NCI-H510A treated with DMSO at 0.1 percent for 48 hours (cell line): ENCODE data around the gene PLEKHM2.
"Not testable (repeated sequence)": the region's sequence is repeated elsewhere in the genome, so short reads cannot be mapped to it uniquely, and the experiment has no call there.

Experiments used
- DNase-seq: peaks from one replicate; lab custom pipeline; 2025; lab: John Stamatoyannopoulos, UW

PLEKHM2 gene

DNA sequence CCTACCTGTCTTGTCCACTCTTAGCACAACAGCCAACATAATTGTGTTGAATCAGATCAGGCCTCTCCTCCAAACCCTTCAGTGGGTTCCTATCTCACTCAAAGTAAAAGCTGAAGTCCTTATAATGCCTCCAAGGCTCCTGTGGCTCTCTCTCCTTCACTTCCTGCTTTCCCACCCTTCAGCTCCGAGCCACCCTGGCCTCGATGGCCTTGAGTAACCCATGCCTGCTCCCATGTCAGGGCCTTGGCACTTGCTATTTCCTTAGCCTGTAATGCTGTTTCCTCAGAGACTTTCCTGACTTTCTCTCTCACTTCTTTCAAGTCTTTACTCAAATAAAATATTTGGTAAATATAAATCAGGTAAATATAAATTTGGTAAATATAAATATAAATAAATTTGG, 8.1 kb upstream of the PLEKHM2 start:
- no peak for DNase-seq

DNA sequence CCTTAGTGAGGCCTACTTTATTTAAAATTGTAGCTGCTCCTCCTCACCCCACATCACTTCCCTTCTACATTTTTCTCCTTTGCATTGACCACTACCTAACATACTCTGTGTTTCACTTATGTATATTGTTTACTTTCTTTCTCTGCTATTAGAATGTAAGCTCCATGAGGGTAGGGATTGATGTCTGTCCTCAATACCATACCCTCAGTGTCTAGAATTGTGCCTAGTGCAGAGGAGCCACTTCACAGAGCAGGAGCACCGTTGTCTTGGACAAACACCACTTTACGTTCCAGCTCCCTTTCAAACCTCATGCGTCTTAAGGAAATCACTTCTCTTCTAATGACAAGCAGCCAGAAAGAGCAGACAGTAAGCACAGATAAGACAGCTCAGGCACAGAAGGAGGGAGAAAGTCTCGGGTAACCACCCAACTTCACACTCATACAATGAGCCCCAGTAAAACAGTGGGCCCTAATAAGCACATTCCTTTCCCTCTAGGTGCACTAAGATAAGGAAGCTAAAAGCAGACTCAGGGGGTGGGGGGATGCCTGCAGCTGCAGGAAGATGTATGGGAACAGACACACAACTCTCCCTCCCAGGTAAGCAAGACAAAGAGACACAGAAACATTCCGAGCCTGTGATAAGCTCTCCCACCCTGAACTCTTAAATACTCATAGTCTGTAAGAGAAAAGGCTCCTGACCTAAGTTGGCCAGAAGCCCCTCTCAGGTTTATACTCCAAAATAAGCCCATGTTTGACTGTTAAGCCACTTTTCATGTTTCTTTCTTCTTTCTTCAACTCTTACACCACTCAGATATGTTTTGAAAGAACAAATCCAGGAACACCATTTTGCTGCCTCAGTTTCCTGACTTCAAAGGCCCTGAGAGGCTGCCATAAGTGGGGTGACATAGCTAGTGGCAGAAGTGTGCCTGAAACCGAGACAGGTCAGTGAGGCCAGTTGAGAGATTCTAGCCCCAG, 7.1 kb upstream of the PLEKHM2 start:
- no peak for DNase-seq

DNA sequence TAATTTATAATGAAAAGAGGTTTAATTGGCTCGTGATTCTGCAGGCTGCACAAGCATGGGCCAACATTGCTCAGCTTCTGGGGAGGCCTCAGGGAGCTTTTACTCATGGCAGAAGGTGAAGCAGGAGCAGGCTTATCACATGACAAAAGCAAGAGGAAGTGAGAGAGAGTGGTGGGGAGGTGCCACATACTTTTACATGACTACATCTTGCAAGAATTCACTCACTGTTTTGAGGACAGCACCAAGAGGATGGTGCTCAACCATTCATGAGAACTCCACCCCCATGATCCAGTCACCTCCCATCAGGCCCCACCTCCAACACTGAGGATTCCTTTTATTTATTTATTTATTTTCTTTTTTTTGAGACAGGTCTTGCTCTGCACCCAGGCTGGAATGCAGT, 5.5 kb upstream of the PLEKHM2 start:
- DNase-seq = no peak

DNA sequence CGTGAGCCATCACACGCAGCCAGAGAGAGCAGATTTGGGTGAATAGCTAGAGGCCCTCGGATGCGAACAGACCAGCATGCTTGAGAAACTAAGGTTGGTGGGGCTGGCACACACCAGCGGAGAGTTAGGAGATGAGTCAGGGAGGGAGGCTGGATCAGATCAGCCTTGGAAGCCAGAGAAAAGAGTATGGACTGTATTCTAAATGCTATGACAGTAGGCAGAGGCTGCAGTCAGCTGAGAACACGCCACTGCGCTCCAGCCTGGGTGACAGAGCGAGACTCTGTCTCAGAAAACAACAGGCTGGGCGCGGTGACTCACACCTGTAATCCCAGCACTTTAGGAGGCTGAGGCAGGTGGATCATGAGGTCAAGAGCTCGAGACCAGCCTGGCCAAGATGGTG, 4.0 kb upstream of the PLEKHM2 start:
- DNase-seq = no peak

DNA sequence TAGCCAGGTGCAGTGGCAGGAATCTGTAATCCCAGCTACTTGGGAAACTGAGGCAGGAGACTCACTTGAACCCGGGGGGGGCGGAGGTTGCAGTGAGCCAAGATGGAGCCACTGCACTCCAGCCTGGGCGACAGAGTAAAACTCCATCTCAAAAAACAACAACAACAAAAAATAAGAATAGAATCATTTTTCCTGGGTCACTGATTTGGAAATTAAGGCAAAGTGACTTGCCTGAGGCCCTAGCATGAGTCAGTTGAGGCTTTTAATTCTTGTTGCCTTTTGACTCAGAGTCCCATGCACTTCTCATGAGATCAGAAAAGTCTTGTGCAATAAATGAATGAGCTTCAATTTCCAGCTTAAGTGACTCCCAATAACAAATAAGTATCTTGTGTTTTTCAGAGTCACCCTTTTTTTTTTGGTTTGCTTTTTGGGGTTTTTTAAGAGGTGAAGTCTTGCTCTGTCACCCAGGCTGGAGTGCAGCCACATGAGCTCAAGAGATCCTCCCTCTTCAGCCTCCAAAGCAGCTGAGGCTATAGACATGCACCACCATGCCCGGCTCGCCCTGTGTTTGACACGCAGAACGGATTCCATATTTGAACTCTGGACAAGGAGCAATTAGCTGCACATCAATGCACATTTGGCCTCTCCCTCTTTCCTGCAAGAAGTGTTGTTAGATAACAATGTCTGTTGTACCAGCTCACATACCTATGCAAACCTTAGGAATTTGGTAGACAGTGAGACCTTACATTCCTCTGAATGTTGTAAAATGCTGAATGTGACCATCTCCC, 3.4 kb upstream of the PLEKHM2 start:
- no peak for DNase-seq

DNA sequence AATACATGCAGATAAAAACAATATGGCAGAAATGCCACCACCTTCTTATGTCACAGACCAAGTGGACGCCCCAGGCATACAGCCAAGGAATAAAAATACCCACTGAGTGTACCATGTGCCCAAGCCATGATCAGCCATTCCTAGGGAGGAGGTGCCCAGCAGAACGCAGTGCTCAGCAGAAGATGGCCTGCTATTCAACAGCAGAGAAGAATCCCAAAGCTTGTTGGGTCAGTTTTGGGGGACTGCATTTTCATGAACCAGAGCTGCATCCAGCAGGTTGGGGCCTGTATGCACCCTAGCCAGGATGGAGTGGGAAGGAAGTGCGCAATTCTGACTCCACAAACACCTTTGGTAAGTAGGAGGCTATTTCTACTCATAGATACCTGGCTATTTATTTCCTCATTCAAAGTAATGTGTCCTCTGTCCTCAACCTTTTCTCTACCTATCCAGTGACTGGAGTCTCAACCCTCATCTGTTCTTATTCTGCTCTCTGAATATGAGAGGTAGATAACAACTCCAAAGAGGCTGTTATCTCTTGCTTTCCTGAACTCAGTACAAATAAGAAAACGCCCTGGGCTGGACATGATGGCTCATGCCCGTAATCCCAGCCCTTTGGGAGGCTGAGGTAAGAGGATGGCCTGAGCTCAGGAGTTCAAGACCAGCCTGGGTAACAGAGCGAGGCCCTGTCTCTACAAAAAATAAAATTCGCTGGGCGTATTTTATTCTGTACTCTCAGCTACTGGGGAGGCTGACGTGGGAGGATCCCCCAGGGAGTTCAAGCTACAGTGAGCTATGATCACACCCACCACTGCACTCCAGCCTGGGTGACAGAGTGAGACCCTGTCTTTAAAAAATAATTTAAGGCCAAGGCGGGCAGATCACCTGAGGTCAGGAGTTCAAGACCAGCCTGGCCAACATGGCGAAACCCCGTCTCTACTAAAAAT, 2.5 kb upstream of the PLEKHM2 start:
- no peak for DNase-seq

DNA sequence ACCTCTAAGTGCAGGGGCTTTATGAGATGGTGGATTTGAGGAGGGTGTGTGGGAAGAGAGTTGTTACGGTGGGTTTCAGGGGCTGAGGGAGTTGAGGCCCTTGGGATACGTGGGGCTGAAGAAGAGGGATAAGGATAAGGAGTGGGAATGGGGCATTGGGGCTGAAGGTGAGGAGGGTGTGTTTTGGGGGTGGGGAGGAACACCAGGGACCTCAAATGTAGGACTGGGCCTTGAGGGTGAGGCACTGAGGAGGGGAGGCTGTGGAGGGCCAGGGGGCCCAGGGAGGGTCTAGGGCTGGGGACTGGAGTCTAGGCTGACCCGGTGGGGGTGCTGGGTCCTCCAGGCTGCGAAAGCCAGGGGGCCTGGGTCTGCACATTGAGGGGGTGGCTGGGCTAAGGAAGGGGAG, 1.2 kb upstream of the PLEKHM2 start:
- DNase-seq = no peak

DNA sequence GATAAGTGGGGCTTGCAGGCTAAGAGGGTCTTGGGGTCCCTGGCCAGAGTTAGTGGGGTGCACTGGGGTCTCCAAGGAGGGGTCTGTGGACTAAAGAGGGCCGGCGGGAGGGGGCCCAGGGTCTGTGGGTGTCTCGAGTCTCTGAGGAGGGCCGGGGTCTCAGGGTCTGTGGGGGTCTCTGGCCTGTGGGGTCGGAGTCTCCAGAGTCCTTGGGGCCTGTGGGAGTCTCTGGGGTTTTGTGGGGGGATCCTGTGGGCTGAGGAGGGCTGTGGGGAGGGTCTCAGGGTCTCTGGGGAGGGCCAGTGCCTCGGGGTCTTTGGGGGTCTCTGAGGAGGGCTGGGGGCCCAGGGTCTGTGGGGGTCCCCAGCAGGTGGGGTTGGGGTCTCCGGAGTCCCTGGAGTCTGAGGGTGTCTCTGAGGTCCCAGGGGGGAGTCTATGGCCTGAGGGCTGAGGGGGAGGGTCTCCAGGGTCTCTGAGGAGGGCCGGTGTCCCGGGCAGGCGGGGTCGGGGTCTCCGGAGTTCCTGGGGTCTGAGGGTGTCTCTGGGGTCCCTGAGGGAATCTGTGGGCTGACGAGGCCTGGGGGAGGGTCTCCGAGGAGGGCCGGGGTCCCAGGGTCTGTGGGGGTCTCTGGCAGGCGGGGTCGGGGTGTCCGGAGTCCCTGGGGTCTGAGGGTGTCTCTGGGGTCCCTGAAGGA, 628 bp upstream of the PLEKHM2 start:
- DNase-seq = no peak

DNA sequence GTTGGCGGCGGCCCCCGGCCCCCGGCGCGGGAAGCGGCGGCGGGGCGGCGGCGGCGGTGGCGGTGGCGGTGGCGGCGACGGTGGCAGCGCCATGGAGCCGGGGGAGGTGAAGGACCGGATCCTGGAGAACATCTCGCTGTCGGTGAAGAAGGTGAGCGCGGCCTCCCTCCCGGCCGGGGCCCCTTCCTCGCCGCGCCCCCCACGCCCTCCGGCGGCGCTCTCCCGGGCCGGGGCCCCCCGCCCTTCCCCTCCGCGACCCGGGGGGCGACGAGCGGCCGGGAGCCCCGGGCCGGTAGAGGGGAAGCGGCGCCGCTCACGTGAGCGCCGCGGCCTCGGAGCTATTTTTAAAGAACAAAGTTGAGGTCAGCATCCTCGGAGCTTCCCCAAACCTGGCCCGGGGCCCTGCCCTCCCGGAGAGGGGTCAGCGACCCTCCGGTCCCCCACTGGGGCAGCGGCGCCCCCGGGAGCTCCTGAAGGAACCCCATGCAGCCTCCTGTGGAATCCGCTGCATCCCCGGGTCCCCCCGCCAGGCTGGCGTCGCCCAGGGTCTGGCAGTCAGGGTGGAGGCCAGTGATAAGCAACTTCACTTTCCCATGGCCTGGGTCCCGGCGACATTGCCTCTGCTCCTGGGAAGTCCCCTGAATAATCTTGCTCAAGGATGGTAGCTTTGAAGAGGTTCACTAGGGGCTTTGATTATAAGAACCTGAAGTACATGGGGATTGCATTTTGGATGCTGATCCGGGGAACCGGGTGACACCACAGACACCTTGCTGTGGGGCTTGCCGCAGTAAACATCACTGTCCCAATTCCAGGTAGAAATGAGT, 560 bp downstream of the PLEKHM2 start:
- peak; percentile 50 for DNase-seq

DNA sequence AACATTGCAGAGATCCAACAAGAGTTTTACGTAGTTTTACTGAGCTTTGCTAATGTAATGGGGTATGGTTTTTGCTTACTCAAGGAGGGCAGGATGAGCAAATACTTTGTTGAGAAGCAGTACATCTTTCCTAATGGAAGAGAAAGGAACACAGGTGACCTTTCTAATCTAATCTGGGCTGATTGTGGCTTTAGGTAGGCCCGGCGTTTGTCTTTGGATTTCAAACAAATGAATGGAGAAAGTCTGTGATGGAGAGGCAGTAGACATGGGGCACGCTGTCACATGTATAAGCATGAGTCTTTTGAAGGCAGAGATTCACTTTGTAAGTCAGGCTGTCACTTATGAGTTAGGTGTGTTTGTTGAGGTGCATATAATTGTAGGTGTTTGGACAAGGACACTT, 1.7 kb downstream of the PLEKHM2 start:
- no peak for DNase-seq

DNA sequence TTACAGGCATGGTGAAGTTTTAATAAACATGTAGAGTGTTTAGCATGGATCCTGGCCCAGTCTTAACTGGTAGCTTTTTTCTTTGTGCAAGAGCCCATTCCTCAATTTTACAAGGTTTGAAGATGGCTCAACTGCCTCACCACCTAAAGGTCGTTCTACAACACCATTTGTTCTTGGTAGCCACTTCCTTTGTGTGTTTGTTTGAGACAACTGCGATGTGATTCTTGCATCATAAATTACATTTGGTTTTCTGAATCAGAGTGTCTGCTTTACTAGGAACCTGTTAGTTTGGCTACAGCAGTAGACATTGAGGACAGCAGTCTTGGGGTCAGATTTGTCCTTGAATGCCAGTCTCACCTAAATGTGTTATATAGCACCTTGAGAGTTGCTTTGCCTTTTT, 3.3 kb downstream of the PLEKHM2 start:
- no peak for DNase-seq

DNA sequence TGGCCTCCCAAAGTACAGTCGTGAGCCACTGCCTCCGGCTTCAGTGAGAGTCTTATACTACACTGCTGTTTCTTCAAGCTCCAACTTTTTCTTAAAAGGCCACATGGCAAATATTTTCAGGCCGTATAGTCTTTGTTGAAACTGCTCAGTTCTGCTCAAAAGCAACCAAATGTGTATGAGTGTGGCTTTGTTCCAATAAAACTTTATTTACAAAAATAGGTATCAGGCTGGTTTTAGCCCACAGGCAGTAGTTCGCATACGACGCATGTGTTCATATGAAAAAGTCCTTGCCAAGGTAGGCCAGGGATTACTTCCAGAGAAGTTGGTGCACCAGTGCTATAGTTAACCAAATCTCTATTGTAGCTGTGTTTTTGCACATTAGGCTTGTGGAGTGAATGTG, 6.2 kb downstream of the PLEKHM2 start:
- no peak for DNase-seq

DNA sequence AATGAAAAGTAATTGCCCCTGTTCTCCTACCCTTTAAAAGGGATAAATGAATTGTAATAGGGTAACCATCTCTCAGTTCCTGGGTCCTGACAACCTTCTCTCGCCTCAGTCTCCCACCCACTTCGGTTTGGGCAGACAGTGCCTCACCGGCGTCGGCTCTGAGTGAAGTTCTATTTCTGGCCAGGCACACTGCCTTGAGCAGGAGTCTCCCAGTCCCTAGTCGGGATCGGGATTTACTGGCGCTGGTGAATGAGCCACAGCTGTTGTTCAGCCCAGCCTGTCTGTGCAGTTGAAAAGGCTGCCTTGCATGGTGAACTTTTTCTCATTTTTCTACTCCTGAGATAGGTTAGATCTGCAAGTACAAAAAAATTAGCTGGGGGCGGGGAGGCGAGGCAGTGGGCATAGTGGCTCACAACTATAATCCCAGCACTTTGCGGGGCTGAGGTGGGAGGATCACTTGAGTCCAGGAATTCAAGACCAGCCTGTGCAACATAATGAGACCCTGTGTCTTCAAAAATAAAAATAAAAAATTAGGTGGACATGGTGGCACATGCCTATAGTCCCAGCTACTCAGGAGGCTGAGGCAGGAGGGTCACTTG, 7.4 kb downstream of the PLEKHM2 start:
- DNase-seq = no peak

DNA sequence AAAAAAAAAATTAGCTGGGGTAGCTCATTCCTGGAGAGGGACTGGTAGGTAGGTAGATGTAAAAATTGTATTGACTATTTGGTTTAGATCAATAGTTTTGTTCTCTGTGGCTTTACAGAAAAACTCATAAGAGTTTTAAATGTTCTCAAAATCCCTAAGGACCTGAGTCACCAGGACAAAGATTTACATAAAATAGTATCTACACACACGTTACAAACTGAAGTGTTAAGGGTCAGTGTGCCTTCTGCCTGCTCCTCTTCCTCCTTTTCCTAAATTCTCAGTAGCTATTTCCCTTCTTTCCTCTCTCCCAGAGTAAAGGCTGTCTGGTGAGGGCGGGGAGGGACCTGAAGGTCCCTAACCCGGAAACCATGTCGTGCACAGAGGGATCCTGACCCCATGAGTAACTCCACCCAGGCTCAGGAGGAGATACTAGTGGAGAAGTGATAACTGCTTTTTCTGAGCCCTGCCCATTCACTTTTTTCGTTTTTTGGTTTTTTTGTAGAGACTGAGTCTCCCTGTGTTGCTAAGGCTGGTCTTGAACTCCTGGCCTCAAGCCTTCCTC, 8.1 kb downstream of the PLEKHM2 start:
- DNase-seq = no peak

DNA sequence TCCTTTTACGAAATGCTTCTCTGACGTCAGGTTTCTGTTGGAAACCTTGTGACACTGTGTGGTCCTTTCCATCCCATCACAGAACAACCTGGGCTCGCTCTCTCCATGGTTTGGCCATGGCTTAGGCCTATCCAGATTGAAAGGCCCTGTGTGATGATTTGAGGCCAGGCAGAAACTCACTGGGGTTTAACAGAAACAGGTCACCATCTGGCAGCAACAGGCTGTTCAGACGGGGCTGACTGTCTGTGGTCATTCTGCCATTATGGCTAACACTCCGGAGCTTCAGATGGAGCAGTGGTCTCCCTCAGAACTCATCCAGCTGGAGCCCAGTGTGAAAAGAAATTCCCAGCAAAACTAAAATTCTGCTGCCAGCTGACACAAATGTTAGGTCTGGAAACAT, 9.3 kb downstream of the PLEKHM2 start:
- DNase-seq = no peak

DNA sequence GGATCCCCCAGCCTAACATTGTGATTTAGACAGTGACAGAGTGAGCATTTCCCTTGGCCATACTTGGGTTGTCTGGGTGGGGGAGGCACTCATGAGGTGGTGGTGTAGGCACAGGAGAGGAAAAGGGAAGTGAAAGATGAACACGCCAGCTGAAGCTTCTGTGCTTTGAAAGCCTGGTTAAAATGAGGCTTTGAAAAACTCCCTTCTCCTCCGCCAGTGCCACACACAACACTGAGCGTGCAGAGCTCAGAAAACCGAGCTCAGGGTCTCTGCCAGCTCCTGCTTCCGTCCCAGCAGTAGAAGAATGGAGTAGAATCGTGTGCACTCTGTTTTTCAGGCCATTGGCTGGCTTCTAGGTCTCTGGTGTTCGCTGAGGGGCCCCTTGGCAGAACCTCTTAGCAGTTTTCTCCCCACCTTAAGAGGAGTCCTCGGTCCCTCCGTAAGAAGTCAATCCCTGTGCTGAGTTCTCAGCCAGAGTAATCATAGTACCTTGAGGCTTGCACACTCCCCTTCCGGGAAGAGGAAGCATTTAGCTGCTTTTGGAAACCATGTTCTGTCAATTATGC, 12.9 kb downstream of the PLEKHM2 start:
- DNase-seq = no peak

DNA sequence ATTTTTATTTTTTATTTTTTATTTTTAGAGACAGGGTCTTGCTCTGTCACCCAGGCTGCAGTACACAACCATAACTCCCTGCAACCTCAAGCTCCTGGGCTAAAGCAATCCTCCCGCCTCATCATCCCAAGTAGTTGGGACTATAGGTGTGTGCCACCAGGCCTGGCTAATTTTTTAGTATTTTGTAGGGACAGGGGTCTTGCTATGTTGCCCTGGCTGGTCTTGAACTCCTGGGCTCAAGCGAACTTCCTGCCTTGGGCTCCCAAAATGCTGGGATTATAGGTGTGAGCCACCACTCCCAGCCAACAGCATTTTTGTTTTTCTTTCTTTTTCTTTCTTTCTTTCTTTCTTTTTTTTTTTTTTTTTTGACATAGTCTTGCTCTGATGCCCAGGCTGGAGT, 14.1 kb downstream of the PLEKHM2 start:
- DNase-seq = no peak

DNA sequence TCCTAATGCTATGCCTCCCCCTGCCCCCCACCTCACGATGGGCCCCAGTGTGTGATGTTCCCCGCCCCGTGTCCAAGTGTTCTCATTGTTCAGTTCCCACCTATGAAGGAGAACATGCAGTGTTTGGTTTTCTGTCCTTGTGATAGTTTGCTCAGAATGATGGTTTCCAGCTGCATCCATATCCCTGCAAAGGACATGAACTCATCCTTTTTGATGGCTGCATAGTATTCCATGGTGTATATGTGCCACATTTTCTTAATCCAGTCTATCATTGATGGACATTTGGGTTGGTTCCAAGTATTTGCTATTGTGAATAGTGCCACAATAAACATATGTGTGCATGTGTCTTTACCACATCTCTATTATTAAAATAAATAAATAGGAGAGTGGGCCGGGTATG, 15.2 kb downstream of the PLEKHM2 start:
- not testable (repeated sequence) for DNase-seq

DNA sequence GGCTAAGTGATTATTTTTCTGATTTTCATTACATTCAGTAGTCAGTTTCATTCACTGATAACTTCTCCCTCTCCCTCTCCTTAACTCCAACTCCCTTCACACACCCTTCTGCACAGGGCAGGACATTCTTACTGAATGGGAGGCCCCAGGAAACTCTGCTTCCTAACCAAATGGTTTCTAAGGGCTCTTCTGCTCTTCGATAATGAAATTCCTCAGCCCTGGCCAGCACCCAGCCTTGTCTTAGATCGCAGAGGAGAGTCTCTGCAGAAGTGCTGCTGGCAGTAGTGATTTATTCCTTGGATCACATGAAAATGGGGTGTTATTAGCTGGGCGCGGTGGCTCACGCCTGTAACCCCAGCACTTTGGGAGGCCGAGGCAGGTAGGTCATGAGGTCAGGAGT, 16.4 kb downstream of the PLEKHM2 start:
- no peak for DNase-seq
